Skeletal muscle tissue (tissue), 4 donors: ENCODE data around the gene GPC6. TPM values are rescaled to one million over a fixed set of nuclear protein-coding genes. Genes with fewer than 3 reads are reported as not detected.

Experiments
- H3K27ac ChIP-seq: one replicate; pipeline ENCODE4 v1.7.0; 2013; ENCODE audit warnings: mild to moderate bottlenecking, low read depth, low read length, inconsistent platforms
- H3K27me3 ChIP-seq, 3 donors: one replicate each; pipeline ENCODE4 v1.7.0; 2013; ENCODE audit warnings: low read length in 3 of 3; ENCODE audit not compliant: control insufficient read depth in 3 of 3, insufficient read depth in 3 of 3
- H3K36me3 ChIP-seq, 3 donors: one replicate each; pipeline ENCODE4 v1.7.0; 2013; ENCODE audit warnings: low read length in 3 of 3; ENCODE audit not compliant: control insufficient read depth in 3 of 3, insufficient read depth in 3 of 3
- H3K4me1 ChIP-seq, 3 donors: one replicate each; pipeline ENCODE4 v1.7.0; 2013; ENCODE audit warnings: low read length in 3 of 3, mild to moderate bottlenecking in 3 of 3; ENCODE audit not compliant: control insufficient read depth in 3 of 3, insufficient read depth in 3 of 3
- H3K4me3 ChIP-seq, 3 donors: one replicate each; pipeline ENCODE4 v1.7.0; 2013; ENCODE audit warnings: low read length in 3 of 3
- H3K9ac ChIP-seq, 3 donors: one replicate each; pipeline ENCODE4 v1.7.0; 2013; ENCODE audit warnings: low read length in 3 of 3, mild to moderate bottlenecking in 3 of 3, moderate library complexity in 2 of 3, low read depth in 1 of 3
- H3K9me3 ChIP-seq, 3 donors: one replicate each; pipeline ENCODE4 v1.7.0; 2013; ENCODE audit warnings: low read length in 3 of 3; ENCODE audit not compliant: control insufficient read depth in 3 of 3
- total RNA-seq: library from RNA; depleted of rRNA; stranded (reverse); fragments of >200 nt; gene quantifications from one replicate; pipeline ENCODE4 v1.2.3, GENCODE V29; 2014
- donor health status: Osteomylitis.

GPC6 gene
- total RNA-seq, 1 donor from 2014 or later, result 7.8 TPM

DNA sequence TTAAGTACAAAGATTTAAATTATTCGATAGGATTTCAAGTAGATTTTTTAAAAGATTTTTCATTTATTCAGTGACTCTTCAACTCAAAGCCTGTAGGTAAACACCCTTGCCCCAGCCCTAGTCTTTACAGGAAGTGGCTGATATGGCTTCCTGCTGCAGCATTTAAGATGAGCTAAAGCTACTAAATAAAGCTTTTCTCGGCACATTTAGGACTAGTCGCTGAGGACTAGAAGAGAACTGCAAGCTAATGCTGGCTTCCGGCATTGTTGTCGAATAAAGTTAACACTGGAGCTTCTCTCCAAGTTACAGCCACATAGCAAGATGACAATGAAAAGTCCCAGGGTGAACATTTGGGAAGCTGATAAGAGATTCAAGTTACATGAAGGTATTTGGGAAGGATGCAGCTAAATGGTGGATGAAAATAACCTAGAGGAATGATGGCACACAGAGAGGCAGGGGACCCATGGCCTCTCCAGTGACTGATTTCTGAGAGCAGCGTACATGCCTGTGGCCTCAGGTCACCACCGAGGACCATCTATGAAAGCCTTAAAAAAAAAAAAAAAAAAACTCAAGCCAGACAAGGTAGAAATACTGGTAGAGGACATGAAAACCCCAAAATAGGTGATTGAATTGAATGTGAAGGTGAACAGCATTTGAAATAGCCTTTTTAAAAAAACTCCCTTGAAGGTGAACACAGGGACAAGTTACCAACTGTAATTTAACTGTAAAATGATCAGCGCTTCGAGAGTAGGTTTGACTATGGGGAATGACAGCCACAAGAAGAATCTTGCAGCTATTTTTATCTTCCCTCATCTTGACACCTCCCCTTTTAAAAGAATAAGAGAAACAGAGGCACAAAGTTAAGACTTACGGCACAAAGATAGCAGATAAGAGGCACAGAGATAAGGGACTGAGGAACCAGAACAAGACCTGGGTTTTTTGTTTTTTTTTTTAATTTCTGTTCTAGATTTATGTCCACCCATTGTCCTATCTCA is 1097.5 kb downstream of the GPC6 start:
- Histone ChIP-seq H3K4me1 (no peaks in the 10 kb centered on the region), H3K36me3 (no peaks in the 10 kb centered on the region), H3K4me3 (no peak overlapping the region), H3K27me3 (no peaks in the 10 kb centered on the region), H3K9ac (no peak overlapping the region), H3K9me3 (no peaks in the 10 kb centered on the region), H3K27ac (no peak overlapping the region)

DNA sequence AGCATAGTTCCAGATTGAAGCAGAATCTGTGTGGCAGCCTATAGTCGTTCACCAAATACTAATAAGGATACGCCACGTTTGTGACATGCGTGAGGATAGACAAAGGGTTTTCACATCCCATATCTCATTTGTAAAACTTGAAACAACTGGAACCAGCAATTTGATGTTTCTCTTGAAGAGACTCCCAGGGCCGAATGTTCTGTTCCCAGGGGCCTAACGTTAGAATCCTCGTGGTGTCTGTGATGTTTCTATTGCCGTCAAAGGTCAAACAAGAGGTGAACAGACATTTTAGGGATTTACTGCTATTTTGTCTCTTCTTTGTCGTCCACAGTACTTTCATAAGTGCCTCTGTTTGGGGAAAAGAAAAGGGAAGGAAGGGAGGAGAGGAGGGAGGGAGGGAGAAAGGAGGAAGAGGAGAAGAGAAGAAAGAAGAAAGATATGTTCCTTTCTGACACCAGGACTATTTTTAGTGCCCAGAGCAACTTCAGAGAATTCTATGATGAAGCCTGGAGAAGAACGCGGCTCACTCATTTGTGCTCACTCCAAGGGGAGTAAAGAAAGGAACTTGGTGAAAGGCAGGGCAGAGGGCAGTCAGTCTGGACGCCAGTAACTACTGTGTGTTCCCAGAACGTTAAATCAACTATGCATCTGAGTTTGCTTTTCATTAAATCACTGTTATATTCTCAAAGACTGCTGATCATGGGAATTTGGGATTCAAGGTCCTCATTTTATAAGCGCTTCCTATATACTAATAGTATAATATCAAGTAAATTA is 1098.3 kb downstream of the GPC6 start:
- Histone ChIP-seq H3K9ac (no peak overlapping the region), H3K4me3 (no peak overlapping the region), H3K4me1 (peaks cover 0 to 2% (median 0%) of the 10 kb centered on the region in 3 donors), H3K36me3 (no peaks in the 10 kb centered on the region), H3K27me3 (no peaks in the 10 kb centered on the region), H3K27ac (no peak overlapping the region), H3K9me3 (no peaks in the 10 kb centered on the region)

DNA sequence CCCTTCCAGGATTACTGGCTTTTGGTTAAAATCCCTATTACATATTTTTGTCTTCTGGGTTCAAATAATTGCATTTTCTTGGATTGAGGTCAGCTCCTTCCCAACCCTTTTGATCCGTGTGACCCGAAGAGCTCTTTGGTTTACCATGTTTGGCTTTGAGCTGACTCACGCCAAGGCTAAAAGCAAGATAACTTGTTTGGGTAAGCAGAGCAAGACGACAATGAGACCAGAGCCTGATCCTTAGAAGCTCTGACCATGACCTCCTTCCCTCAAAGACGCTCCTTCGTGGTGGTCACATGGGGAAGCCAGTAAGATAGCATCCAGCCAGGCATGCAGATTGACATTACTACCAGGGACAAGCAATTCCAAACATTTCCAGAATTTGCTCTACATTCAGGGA is 1099.0 kb downstream of the GPC6 start:
- peaks cover 0 to 5% (median 2%) of the 10 kb centered on the region in 3 donors for H3K4me1 ChIP-seq
- H3K27me3 ChIP-seq, result no peaks in the 10 kb centered on the region
- no peak overlapping the region for H3K4me3 ChIP-seq
- no peaks in the 10 kb centered on the region for H3K9me3 ChIP-seq
- no peak overlapping the region for H3K27ac ChIP-seq
- H3K9ac ChIP-seq, result no peak overlapping the region
- no peaks in the 10 kb centered on the region for H3K36me3 ChIP-seq

DNA sequence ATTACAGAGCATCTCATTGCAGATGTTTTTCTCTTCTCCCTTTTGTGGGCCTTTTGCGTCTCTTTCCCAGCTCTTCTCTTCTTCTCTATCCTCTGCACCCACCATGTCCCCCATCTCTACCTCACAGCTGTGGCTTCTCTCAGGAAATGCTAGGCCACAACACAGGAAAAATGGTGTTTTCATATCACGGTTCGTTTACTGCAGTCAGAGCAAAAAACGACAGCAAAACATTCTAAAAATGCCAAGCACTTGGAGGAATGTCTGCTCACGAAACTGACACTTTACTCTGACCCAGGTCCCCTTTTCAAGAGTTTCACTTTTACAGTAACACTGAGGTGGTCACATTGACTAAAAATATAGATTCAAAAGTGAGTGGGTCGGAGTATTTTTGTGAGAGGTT is 1100.7 kb downstream of the GPC6 start:
- Histone ChIP-seq H3K4me1 (peaks cover 0 to 5% (median 2%) of the 10 kb centered on the region in 3 donors), H3K4me3 (no peak overlapping the region), H3K36me3 (no peaks in the 10 kb centered on the region), H3K9me3 (no peaks in the 10 kb centered on the region), H3K9ac (no peak overlapping the region), H3K27me3 (no peaks in the 10 kb centered on the region), H3K27ac (no peak overlapping the region)

DNA sequence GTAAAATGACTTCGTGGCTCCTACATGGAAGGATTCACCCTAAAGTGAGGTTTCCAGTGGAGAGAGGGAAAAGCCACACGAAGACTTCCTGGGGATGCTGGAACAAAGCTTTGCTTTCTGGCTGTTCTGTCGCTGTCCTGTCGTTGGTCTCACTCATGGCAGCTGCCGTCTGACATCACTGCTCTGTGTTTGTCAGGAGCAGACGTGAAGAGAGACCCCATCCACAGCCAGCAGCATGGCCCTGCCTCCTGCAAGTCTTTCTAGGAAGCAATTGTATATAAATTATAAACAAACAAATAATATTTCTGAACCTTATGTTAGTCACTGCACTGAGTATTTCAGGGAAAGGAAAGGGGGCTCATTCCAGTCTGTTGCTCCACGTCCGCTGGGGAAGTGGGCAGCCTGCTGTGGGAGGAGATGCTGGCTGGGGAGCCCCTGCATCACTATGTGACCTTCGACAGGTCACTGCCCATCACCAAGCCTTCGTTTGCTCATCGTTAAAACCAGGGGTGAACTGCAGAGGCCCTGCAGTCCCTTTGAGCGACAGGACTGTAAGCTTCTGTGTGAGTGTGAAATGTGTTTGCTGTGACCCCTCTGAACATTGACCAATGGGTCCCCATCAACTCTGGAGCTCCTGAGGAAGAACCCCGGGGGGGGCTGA is 1101.9 kb downstream of the GPC6 start:
- no peak overlapping the region for H3K9ac ChIP-seq
- peaks cover 0 to 5% (median 2%) of the 10 kb centered on the region in 3 donors for H3K4me1 ChIP-seq
- H3K4me3 ChIP-seq, result no peak overlapping the region
- no peaks in the 10 kb centered on the region for H3K27me3 ChIP-seq
- H3K27ac ChIP-seq, result no peak overlapping the region
- H3K9me3 ChIP-seq, result no peaks in the 10 kb centered on the region
- H3K36me3 ChIP-seq, result no peaks in the 10 kb centered on the region

DNA sequence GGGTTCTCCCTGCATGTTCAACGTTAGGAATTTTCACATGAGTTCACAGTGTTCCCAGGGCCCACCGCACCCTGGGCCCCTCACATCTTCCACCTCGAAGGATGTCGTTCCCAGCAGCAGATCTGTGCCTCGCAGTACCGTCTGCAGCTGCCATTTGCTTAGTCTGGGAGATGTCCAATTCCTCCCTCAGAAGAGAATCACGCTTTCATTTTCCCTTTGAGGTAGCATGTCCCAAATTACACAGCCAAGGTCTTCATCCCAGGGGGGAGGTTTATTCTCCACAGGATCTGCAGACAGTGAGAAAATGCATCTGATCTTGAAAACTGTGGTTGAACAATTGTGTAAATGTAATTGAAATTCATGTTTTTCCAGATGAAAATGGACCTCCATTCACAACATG is 1102.7 kb downstream of the GPC6 start:
- no peaks in the 10 kb centered on the region for H3K27me3 ChIP-seq
- H3K9ac ChIP-seq, result no peak overlapping the region
- peaks cover 0 to 5% (median 2%) of the 10 kb centered on the region in 3 donors for H3K4me1 ChIP-seq
- no peak overlapping the region for H3K4me3 ChIP-seq
- H3K36me3 ChIP-seq, result no peaks in the 10 kb centered on the region
- no peaks in the 10 kb centered on the region for H3K9me3 ChIP-seq
- H3K27ac ChIP-seq, result no peak overlapping the region

DNA sequence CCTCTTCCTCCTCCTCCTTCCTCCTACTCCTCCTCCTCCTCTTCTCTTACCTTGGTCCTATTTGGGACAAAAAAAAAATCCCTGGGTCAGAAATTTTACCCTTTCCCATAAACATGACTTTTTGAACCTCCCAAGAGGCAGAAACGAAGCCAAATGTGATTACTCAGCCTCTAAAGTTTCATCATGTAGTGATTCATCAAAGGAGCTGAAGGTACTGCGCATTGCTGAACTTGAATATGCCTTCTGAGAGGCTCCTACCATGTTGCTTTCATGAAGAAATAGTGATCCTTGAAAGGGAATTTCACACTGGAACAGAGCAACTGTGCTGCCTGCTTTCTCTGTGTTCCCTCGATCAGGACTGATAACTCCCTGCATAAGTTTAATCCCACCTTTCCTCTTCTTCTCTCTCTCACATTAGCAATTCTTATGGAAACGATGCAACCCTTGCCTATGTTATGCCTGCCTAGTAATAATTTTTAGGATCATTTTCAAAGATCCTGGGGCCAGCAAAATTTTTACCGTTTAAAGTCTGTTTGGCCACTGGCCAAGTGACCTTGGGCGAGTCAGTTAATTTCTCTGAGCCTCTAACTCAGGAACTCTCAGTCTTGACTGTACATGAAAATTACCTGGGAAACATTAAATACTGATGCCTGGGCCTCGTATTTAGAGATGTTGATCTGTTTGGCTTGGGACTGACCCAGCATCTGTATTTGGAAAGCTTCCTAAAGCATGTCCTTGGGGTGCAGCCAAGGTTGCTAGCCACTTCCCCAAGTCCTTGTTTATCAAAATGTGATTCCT is 1103.3 kb downstream of the GPC6 start:
- no peak overlapping the region for H3K9ac ChIP-seq
- no peak overlapping the region for H3K27ac ChIP-seq
- H3K27me3 ChIP-seq, result no peaks in the 10 kb centered on the region
- no peaks in the 10 kb centered on the region for H3K36me3 ChIP-seq
- peaks cover 0 to 5% (median 2%) of the 10 kb centered on the region in 3 donors for H3K4me1 ChIP-seq
- no peak overlapping the region for H3K4me3 ChIP-seq
- no peaks in the 10 kb centered on the region for H3K9me3 ChIP-seq

DNA sequence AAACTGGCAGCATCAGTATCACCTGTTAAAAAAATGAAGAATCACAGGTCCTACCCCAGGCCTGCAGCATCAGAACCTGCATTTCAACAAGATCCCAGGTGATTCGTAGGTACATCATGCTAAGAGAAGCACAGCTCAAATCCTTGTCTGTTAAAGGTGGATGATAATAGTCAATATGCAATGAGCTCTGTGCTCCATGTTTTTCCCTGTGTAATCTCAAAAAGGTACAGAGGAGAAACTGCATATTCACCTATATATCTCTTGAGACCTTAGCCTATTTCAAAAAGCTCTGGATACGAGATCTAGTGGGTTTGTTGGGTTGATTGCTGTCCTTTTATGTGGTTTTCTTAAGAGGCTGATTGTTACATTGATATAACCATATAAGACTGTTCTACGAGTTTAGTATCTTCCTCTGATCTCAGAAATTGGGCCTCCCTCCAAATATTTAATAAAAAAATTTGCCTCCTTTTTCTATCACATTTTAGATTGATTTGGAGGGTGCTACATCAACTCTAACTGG is 1104.0 kb downstream of the GPC6 start:
- Histone ChIP-seq H3K27ac (no peak overlapping the region), H3K36me3 (no peaks in the 10 kb centered on the region)

DNA sequence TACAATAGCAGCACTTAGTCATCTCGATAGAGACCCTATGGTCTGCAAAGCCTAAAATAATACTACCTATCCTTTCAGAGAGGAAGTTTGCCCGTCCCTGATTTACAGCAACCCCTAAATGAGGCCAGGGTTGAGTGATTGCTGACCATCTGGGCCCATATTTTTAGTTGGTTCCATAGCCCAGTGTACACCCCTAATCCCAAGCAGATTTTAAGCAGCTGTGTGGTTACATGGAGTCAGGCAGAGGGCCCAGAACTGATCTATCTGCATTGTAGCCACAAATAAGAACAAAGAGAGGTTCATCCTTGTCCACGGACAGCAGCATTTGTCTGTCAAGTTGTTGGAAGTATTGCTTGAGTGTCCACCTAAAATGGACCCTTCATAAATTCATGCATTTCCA is 1104.7 kb downstream of the GPC6 start:
- H3K36me3 ChIP-seq, result no peaks in the 10 kb centered on the region
- H3K4me3 ChIP-seq, result no peak overlapping the region
- H3K9ac ChIP-seq, result no peak overlapping the region
- H3K9me3 ChIP-seq, result no peaks in the 10 kb centered on the region
- peaks cover 0 to 8% (median 2%) of the 10 kb centered on the region in 3 donors for H3K4me1 ChIP-seq
- no peaks in the 10 kb centered on the region for H3K27me3 ChIP-seq
- H3K27ac ChIP-seq, result no peak overlapping the region

More for the DNA sequence above, 1104.0 kb downstream of the GPC6 start:
- H3K9ac ChIP-seq, result no peak overlapping the region
- H3K4me1 ChIP-seq, result peaks cover 0 to 5% (median 2%) of the 10 kb centered on the region in 3 donors
- no peaks in the 10 kb centered on the region for H3K9me3 ChIP-seq
- H3K4me3 ChIP-seq, result no peak overlapping the region
- H3K27me3 ChIP-seq, result no peaks in the 10 kb centered on the region
